ENCODE results near the gene TXN.

The TXN gene

GRCh38 chr9:110241260-110241857, 14.9 kb downstream of the TXN start:
- no peak for TF ChIP-seq CTCF (IDR thresholded peaks at IDR 0.05; ENCODE audit: insufficient read depth, low read length, poor library complexity, severe bottlenecking)
- Histone ChIP-seq H3K4me3 (replicated peaks; ENCODE audit: low read depth, low read length) (no peak overlapping the region), H3K27me3 (replicated peaks; ENCODE audit: control insufficient read depth, insufficient read depth, low read length) (no peaks in the 10 kb centered on the region), H3K36me3 (ENCODE audit: control insufficient read depth, insufficient read depth, low read length) (peaks cover 3% of the 10 kb centered on the region; the same call in 1 of the 2 replicates)
- no peak for DNase-seq (ENCODE audit: extremely low read depth, insufficient read length)

- TF ChIP-seq CTCF (IDR thresholded peaks at IDR 0.05; ENCODE audit: insufficient read depth, low read length, poor library complexity, severe bottlenecking), result no peak
- H3K36me3 ChIP-seq (ENCODE audit: control insufficient read depth, insufficient read depth, low read length), result peaks cover 3% of the 10 kb centered on the region; the same call in 1 of the 2 replicates
- no peak for DNase-seq (ENCODE audit: extremely low read depth, insufficient read length)
These were observed 16.1 kb downstream of the TXN start for GRCh38 chr9:110240198-110240597.

GRCh38 chr9:110228321-110228720, 28.0 kb downstream of the TXN start:
- Histone ChIP-seq H3K4me3 (replicated peaks; ENCODE audit: low read depth, low read length) (no peak overlapping the region), H3K27me3 (replicated peaks; ENCODE audit: control insufficient read depth, insufficient read depth, low read length) (no peaks in the 10 kb centered on the region), H3K36me3 (ENCODE audit: control insufficient read depth, insufficient read depth, low read length) (no peaks in the 10 kb centered on the region)
- TF ChIP-seq CTCF (IDR thresholded peaks at IDR 0.05; ENCODE audit: insufficient read depth, low read length, poor library complexity, severe bottlenecking), result no peak
- DNase-seq (ENCODE audit: extremely low read depth, insufficient read length), result no peak

More at GRCh38 chr9:110240198-110240597, 16.1 kb downstream of the TXN start:
- Histone ChIP-seq H3K27me3 (replicated peaks; ENCODE audit: control insufficient read depth, insufficient read depth, low read length) (no peaks in the 10 kb centered on the region), H3K4me3 (replicated peaks; ENCODE audit: low read depth, low read length) (no peak overlapping the region)

GRCh38 chr9:110224583-110224982, 31.7 kb downstream of the TXN start:
- H3K27me3 ChIP-seq (replicated peaks; ENCODE audit: control insufficient read depth, insufficient read depth, low read length), result no peaks in the 10 kb centered on the region
- H3K36me3 ChIP-seq (ENCODE audit: control insufficient read depth, insufficient read depth, low read length), result no peaks in the 10 kb centered on the region
- no peak for DNase-seq (ENCODE audit: extremely low read depth, insufficient read length)
- no peak overlapping the region for H3K4me3 ChIP-seq (replicated peaks; ENCODE audit: low read depth, low read length)
- no peak for TF ChIP-seq CTCF (IDR thresholded peaks at IDR 0.05; ENCODE audit: insufficient read depth, low read length, poor library complexity, severe bottlenecking)

- Histone ChIP-seq H3K4me3 (replicated peaks; ENCODE audit: low read depth, low read length) (no peak overlapping the region), H3K36me3 (ENCODE audit: control insufficient read depth, insufficient read depth, low read length) (no peaks in the 10 kb centered on the region), H3K27me3 (replicated peaks; ENCODE audit: control insufficient read depth, insufficient read depth, low read length) (no peaks in the 10 kb centered on the region; the same call in 1 of the 2 replicates)
- DNase-seq (ENCODE audit: extremely low read depth, insufficient read length), result no peak
- TF ChIP-seq CTCF (IDR thresholded peaks at IDR 0.05; ENCODE audit: insufficient read depth, low read length, poor library complexity, severe bottlenecking), result no peak
These were observed 35.5 kb downstream of the TXN start for GRCh38 chr9:110220809-110221208.

Data from GM06990 (cell line).